NCI-H1694 (cell line): Measurements from ENCODE around the gene TMEM132D.
"Not testable (repeated sequence)": the region's sequence is repeated elsewhere in the genome, so short reads cannot be mapped to it uniquely, and the experiment has no call there.

Source experiments
- DNase-seq: peaks from one replicate; lab custom pipeline; 2025; lab: John Stamatoyannopoulos, UW

TMEM132D gene

GRCh38 chr12:129903956-129904829 lies at the start of gene TMEM132D:
Gene TMEM132D (minus strand): TSS chr12:129904025.
- no peak for DNase-seq

GRCh38 chr12:129949651-129950050 lies 45.8 kb upstream of the TMEM132D start:
- no peak for DNase-seq

- DNase-seq, result no peak
Observed at GRCh38 chr12:129941618-129942017, 37.8 kb upstream of the TMEM132D start.

- no peak for DNase-seq
Observed at GRCh38 chr12:129938089-129938488, 34.3 kb upstream of the TMEM132D start.

- DNase-seq, result no peak
Observed at GRCh38 chr12:129937426-129937825, 33.6 kb upstream of the TMEM132D start.

- DNase-seq, result no peak
Observed at GRCh38 chr12:129928643-129929042, 24.8 kb upstream of the TMEM132D start.

- DNase-seq, result no peak
Observed at GRCh38 chr12:129927316-129927900, 23.6 kb upstream of the TMEM132D start.

GRCh38 chr12:129911428-129912049 lies 7.7 kb upstream of the TMEM132D start:
- peak; percentile 36 for DNase-seq

- DNase-seq, result no peak
Observed at GRCh38 chr12:129909051-129910020, 5.5 kb upstream of the TMEM132D start.

GRCh38 chr12:129903092-129903945 lies 506 bp downstream of the TMEM132D start:
- no peak for DNase-seq

GRCh38 chr12:129902371-129903091 lies 1.3 kb downstream of the TMEM132D start:
- DNase-seq, result no peak

GRCh38 chr12:129901254-129901653 lies 2.6 kb downstream of the TMEM132D start:
- no peak for DNase-seq

GRCh38 chr12:129900306-129900705 lies 3.5 kb downstream of the TMEM132D start:
- no peak for DNase-seq

GRCh38 chr12:129899045-129899444 lies 4.8 kb downstream of the TMEM132D start:
- DNase-seq, result not testable (repeated sequence)

- no peak for DNase-seq
Observed at GRCh38 chr12:129893691-129894090, 10.1 kb downstream of the TMEM132D start.

GRCh38 chr12:129887101-129887500 lies 16.7 kb downstream of the TMEM132D start:
- no peak for DNase-seq

- DNase-seq, result no peak
Observed at GRCh38 chr12:129886541-129886940, 17.3 kb downstream of the TMEM132D start.

GRCh38 chr12:129885287-129885686 lies 18.5 kb downstream of the TMEM132D start:
- no peak for DNase-seq

GRCh38 chr12:129877411-129877810 lies 26.4 kb downstream of the TMEM132D start:
- no peak for DNase-seq

- DNase-seq, result no peak
Observed at GRCh38 chr12:129873833-129874208, 30.0 kb downstream of the TMEM132D start.
